Vagina (tissue), 2 donors: ENCODE results near the gene RBL1. TPM values are rescaled to one million over a fixed set of nuclear protein-coding genes. Genes with fewer than 3 reads are reported as not detected.
"Not testable (repeated sequence)": the region's sequence is repeated elsewhere in the genome, so short reads cannot be mapped to it uniquely, and the experiment has no call there.

Experiments
- DNase-seq, 2 donors: peaks; one replicate each; pipeline ENCODE4 v3.0.0-alpha.2; 2017; ENCODE audit errors: extremely low spot score in 2 of 2
- H3K27ac ChIP-seq: fragments of 200-600 bp; sonication (generic); one replicate; pipeline ENCODE4 v1.5.1; 2019
- H3K27me3 ChIP-seq: fragments of 200-600 bp; sonication (generic); one replicate; pipeline ENCODE4 v1.5.1; 2019
- H3K36me3 ChIP-seq, 2 donors: fragments of 200-600 bp; sonication (generic); one replicate each; pipeline ENCODE4 v1.5.1; 2017 to 2019
- H3K4me1 ChIP-seq: fragments of 200-600 bp; sonication (generic); one replicate; pipeline ENCODE4 v1.5.1; 2019
- H3K4me3 ChIP-seq, 2 donors: fragments of 200-600 bp; sonication (generic); 1 replicate in 1 of 2; 2 replicates in 1 of 2; pipeline ENCODE4 v1.5.1; 2016 to 2019
- H3K9me3 ChIP-seq: fragments of 200-600 bp; sonication (generic); one replicate; pipeline ENCODE4 v1.5.1; 2019
- POLR2A ChIP-seq, 2 donors: fragments of 450-650 bp; IDR thresholded peaks; one replicate each; pipeline ENCODE4 v1.6.1; 2017; ENCODE audit warnings: antibody characterized with exemption in 2 of 2, mild to moderate bottlenecking in 2 of 2, moderate library complexity in 2 of 2
- POLR2AphosphoS5 ChIP-seq, 2 donors: sonication (generic); formaldehyde crosslinking; IDR thresholded peaks; one replicate each; pipeline ENCODE4 v1.9.0; 2017; ENCODE audit warnings: antibody characterized with exemption in 2 of 2, mild to moderate bottlenecking in 2 of 2, low read depth in 1 of 2; ENCODE audit not compliant: insufficient read depth in 1 of 2
- intact Hi-C: fragments of 100-400 bp; cut with DNase I; formaldehyde crosslinking; loops from one replicate; pipeline ENCODE4 v1.15.1; 2023
- total RNA-seq: library from RNA; depleted of rRNA; stranded (reverse); fragments of >200 nt; gene quantifications from one replicate; pipeline ENCODE4 v1.2.3, GENCODE V29; 2016
- TF ChIP-seq, protein P1 (sequence below), 3 experiments: fragments of 450-650 bp in 2 of 3; fragments of 200-600 bp in 1 of 3; sonication (generic) in 1 of 3; IDR thresholded peaks; one replicate each; pipeline ENCODE4 v1.5.1; 2017 to 2019; ENCODE audit warnings: antibody characterized with exemption in 3 of 3, mild to moderate bottlenecking in 2 of 3, moderate library complexity in 2 of 3

RBL1 gene
- total RNA-seq, 1 donor from 2014 or later: 15.0 TPM

DNA sequence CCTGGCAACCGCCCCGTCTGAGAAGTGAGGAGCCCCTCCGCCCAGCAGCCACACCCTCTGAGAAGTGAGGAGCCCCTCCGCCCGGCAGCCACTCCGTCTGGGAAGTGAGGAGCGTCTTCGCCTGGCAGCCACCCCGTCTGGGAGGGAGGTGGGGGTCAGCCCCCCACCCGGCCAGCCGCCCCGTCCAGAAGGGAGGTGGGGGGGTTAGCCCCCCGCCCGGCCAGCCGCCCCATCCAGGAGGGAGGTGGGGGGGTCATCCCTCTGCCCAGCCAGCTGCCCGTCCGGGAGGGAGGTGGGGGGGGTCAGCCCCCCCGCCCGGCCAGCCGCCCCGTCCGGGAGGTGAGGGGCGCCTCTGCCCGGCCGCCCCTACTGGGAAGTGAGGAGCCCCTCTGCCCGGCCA is 95.6 kb downstream of the RBL1 start:
- peaks cover 0 to 11% of the 10 kb centered on the region in 2 donors for H3K36me3 ChIP-seq
- H3K4me3 ChIP-seq, intact Hi-C loops, H3K27me3 ChIP-seq, H3K9me3 ChIP-seq, H3K4me1 ChIP-seq, H3K27ac ChIP-seq, DNase-seq: not testable (repeated sequence)

DNA sequence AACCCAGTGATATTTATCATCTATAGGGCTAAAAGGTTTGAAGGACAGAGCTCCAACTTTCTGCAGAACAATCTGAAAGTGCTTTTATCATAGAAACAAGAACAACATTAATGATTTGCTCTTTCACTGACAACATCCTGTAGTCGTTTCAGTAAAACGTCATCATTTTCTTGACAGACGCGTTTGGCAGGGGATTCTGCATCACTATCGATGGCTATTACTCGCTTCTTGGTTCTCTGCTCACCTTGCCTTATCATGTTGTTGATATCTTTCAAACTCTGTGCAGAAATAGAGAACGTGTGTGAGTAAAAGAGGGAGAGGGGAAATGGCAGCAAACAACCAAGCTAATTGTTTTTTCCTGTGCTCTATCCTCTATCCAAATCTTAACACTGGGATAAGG is 97.1 kb downstream of the RBL1 start:
- H3K9me3 ChIP-seq: no peaks in the 10 kb centered on the region
- TF ChIP-seq POLR2AphosphoS5 (IDR thresholded peaks at IDR 0.05; ENCODE audit: insufficient read depth in 1 of 2, low read depth in 1 of 2): no peak
- TF ChIP-seq POLR2A (IDR thresholded peaks at IDR 0.05): no peak
- TF ChIP-seq, protein P1, sequence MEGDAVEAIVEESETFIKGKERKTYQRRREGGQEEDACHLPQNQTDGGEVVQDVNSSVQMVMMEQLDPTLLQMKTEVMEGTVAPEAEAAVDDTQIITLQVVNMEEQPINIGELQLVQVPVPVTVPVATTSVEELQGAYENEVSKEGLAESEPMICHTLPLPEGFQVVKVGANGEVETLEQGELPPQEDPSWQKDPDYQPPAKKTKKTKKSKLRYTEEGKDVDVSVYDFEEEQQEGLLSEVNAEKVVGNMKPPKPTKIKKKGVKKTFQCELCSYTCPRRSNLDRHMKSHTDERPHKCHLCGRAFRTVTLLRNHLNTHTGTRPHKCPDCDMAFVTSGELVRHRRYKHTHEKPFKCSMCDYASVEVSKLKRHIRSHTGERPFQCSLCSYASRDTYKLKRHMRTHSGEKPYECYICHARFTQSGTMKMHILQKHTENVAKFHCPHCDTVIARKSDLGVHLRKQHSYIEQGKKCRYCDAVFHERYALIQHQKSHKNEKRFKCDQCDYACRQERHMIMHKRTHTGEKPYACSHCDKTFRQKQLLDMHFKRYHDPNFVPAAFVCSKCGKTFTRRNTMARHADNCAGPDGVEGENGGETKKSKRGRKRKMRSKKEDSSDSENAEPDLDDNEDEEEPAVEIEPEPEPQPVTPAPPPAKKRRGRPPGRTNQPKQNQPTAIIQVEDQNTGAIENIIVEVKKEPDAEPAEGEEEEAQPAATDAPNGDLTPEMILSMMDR (IDR thresholded peaks at IDR 0.05): no peak
- H3K4me1 ChIP-seq: no peaks in the 10 kb centered on the region
- no peak overlapping the region for H3K27ac ChIP-seq
- DNase-seq: no peak
- no peaks in the 10 kb centered on the region for H3K27me3 ChIP-seq
- H3K4me3 ChIP-seq: no peak overlapping the region
- H3K36me3 ChIP-seq: peaks cover 0 to 10% of the 10 kb centered on the region in 2 donors
- intact Hi-C loops: no loop called here

DNA sequence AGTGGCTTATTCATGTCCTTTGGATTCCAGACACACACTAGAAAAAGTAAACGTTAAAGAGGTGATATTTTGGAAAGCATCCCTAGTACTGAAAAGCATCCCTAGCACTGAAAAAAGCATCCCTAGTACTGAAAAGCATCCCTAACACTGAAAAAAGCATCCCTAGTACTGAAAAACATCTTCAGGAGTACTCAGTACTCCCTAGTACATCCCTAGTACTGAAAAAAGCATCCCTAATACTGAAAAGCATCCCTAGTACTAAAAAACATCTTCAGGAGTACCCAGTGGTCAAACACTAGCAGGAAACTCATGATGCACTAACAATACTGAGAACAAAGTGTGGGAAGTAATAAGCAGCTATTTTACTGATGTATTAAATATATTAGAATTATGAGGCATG is 98.7 kb downstream of the RBL1 start:
- H3K4me3 ChIP-seq: no peak overlapping the region
- H3K27me3 ChIP-seq: no peaks in the 10 kb centered on the region
- no peaks in the 10 kb centered on the region for H3K4me1 ChIP-seq
- no peak for TF ChIP-seq POLR2A (IDR thresholded peaks at IDR 0.05)
- TF ChIP-seq, protein P1 (IDR thresholded peaks at IDR 0.05): no peak
- no peak for TF ChIP-seq POLR2AphosphoS5 (IDR thresholded peaks at IDR 0.05; ENCODE audit: insufficient read depth in 1 of 2, low read depth in 1 of 2)
- no peaks in the 10 kb centered on the region for H3K36me3 ChIP-seq
- H3K9me3 ChIP-seq: no peaks in the 10 kb centered on the region
- intact Hi-C loops: no loop called here
- no peak overlapping the region for H3K27ac ChIP-seq
- no peak for DNase-seq

GRCh38 chr20:36994221-36994620 is 101.6 kb downstream of the RBL1 start:
- H3K4me3 ChIP-seq, H3K9me3 ChIP-seq, intact Hi-C loops, DNase-seq, H3K27ac ChIP-seq, H3K4me1 ChIP-seq, H3K27me3 ChIP-seq, H3K36me3 ChIP-seq: not testable (repeated sequence)

DNA sequence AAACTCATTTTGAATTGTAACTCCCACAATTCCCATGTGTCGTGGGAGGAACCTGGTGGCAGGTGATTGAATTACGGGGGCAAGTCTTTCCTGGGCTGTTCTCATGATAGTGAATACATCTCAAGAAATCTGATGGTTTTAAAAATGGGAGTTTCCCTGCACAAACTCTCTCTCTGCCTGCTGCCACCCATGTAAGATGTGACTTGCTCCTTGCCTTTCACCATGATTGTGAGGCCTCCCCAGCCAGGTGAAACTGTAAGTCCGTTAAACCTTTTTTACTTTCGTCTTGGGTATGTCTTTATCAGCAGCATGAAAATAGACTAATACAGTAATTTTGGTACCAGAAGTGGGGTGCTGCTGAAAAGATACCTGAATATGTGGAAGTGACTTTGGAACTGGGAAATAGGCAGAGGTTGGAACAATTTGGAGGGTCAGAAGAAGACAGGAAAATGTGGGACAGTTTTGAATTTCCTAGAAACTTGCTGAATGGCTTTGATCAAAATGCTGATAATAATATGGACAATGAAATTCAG is 102.9 kb downstream of the RBL1 start:
- no peak for TF ChIP-seq POLR2AphosphoS5 (IDR thresholded peaks at IDR 0.05; ENCODE audit: insufficient read depth in 1 of 2, low read depth in 1 of 2)
- TF ChIP-seq, protein P1 (IDR thresholded peaks at IDR 0.05): no peak
- DNase-seq: no peak
- H3K27me3 ChIP-seq: no peaks in the 10 kb centered on the region
- no peaks in the 10 kb centered on the region for H3K4me1 ChIP-seq
- no peaks in the 10 kb centered on the region for H3K36me3 ChIP-seq
- H3K4me3 ChIP-seq: no peak overlapping the region
- intact Hi-C loops: no loop called here
- H3K27ac ChIP-seq: no peak overlapping the region
- H3K9me3 ChIP-seq: no peaks in the 10 kb centered on the region

DNA sequence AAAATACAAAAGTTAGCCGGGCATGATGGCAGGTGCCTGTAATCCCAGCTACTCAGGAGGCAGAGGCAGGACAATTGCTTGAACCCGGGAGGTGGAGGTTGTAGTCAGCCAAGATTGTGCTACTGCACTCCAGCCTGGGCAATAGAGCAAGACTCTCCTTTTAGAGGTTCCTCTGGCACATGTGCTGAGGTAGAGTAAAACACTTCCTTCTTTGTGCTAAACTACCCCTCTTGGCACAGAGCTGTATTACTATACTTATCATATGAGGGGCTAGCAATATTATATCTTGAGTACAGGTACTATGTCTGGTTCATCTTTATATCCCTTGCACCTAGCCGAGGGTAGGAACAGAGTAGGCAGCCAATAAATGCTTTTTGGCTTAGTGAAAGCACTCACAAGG is 104.1 kb downstream of the RBL1 start:
- H3K27ac ChIP-seq: no peak overlapping the region
- no peak for DNase-seq
- no peaks in the 10 kb centered on the region for H3K9me3 ChIP-seq
- H3K4me3 ChIP-seq: no peak overlapping the region
- H3K4me1 ChIP-seq: no peaks in the 10 kb centered on the region
- H3K27me3 ChIP-seq: no peaks in the 10 kb centered on the region
- intact Hi-C loops: no loop called here
- TF ChIP-seq POLR2A (IDR thresholded peaks at IDR 0.05) (no peak), POLR2AphosphoS5 (IDR thresholded peaks at IDR 0.05; ENCODE audit: insufficient read depth in 1 of 2, low read depth in 1 of 2) (no peak)
- TF ChIP-seq, protein P1 (IDR thresholded peaks at IDR 0.05): no peak
- no peaks in the 10 kb centered on the region for H3K36me3 ChIP-seq
